Nephron progenitor cell (in vitro differentiated cells): ENCODE results near the gene MRTFA.

Experiments
- DNase-seq: peaks from one replicate; pipeline ENCODE4 v3.0.0; 2021
- H3K27ac Mint-ChIP-seq: 2 replicates; pipeline ENCODE4 v1.8.0; 2021; ENCODE audit warnings: mild to moderate bottlenecking, moderate library complexity, mixed read lengths
- H3K27me3 Mint-ChIP-seq: 2 replicates; pipeline ENCODE4 v1.8.0; 2021; ENCODE audit warnings: mild to moderate bottlenecking, low read depth, mixed read lengths; ENCODE audit not compliant: poor library complexity
- H3K36me3 Mint-ChIP-seq: 2 replicates; pipeline ENCODE4 v1.8.0; 2021; ENCODE audit warnings: low read depth, mixed read lengths
- H3K4me1 Mint-ChIP-seq: 2 replicates; pipeline ENCODE4 v1.8.0; 2021; ENCODE audit warnings: mixed read lengths
- H3K4me3 Mint-ChIP-seq: 2 replicates; pipeline ENCODE4 v1.8.0; 2021; ENCODE audit warnings: mild to moderate bottlenecking, moderate library complexity, mixed read lengths
- H3K9me3 Mint-ChIP-seq: 2 replicates; pipeline ENCODE4 v1.8.0; 2021; ENCODE audit warnings: mild to moderate bottlenecking, moderate library complexity, mixed read lengths
- TF ChIP-seq, protein P1 (sequence below): fragments of 200-600 bp; sonication (generic); IDR thresholded peaks from 2 replicates; pipeline ENCODE4 v1.5.0; 2021; ENCODE audit warnings: antibody characterized with exemption

MRTFA gene

DNA sequence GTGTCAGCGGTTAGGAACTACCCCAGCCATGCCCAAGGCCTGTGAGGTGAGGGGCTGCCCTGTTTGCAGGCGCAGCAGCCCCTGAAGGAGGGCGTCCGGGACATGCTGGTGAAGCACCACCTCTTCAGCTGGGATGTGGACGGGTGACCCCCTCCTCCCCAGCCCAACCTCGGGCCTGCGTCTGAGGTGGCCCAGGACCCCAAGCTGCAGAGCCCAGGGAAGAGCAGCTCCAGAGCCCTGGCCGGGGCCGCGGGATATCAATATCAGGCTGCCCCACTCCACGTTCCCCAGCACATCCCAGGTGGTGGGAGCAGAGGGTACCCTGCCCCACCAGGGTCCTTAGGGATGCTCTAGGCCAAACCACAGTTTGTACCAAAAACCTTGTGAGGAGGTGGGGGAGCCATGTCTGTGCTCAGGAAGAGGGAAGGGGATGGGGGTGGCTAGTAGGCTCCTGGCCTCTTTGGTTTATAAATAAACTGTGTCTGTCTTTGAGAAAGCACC is 226.9 kb downstream of the MRTFA start:
- Mint-ChIP-seq H3K27ac (no peak overlapping the region), H3K36me3 (peaks cover 11% of the 10 kb centered on the region), H3K9me3 (no peaks in the 10 kb centered on the region), H3K4me3 (no peak overlapping the region), H3K4me1 (no peaks in the 10 kb centered on the region), H3K27me3 (no peaks in the 10 kb centered on the region)
- TF ChIP-seq, protein P1, sequence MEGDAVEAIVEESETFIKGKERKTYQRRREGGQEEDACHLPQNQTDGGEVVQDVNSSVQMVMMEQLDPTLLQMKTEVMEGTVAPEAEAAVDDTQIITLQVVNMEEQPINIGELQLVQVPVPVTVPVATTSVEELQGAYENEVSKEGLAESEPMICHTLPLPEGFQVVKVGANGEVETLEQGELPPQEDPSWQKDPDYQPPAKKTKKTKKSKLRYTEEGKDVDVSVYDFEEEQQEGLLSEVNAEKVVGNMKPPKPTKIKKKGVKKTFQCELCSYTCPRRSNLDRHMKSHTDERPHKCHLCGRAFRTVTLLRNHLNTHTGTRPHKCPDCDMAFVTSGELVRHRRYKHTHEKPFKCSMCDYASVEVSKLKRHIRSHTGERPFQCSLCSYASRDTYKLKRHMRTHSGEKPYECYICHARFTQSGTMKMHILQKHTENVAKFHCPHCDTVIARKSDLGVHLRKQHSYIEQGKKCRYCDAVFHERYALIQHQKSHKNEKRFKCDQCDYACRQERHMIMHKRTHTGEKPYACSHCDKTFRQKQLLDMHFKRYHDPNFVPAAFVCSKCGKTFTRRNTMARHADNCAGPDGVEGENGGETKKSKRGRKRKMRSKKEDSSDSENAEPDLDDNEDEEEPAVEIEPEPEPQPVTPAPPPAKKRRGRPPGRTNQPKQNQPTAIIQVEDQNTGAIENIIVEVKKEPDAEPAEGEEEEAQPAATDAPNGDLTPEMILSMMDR, result no peak
- DNase-seq, result no peak

DNA sequence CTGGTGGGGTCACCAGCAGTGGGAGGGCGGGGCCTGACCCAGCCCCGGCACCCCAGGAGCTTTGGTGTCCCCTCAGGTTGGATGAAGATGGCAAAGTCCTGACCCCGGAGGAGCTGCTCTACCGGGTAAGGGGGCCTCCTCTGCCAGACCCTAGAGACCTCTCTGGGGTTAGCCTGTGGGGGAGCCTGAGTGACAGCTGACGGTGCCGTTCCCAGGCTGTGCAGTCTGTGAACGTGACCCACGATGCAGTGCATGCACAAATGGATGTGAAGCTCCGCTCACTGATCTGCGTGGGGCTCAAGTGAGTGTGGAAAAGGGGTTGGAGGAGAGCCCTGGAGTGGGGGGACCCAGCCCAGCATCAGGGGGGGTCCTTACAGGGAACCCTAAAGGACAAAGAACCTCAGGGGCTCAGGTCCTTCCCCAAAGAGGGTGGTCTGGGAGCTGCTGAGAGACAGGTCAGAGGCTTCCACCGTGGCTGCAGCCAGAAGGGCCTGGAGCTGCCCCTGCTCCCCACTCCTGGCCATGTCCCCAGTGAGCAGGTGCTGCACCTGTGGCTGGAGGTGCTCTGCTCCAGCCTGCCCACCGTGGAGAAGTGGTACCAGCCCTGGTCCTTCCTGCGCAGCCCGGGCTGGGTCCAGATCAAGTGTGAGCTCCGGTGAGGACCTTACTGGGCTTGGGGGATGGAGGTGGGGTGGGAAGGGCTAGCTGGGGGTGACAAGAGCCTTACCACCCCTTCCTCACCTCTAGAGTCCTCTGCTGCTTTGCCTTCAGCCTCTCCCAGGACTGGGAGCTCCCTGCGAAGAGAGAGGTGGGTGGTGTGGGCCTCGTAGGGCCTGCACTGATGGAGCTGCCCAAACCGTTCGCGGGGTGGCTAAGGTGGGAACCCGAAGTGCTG is 227.6 kb downstream of the MRTFA start:
- Mint-ChIP-seq H3K4me1 (no peaks in the 10 kb centered on the region), H3K27me3 (no peaks in the 10 kb centered on the region), H3K9me3 (no peaks in the 10 kb centered on the region), H3K4me3 (no peak overlapping the region), H3K27ac (no peak overlapping the region), H3K36me3 (peaks cover 11% of the 10 kb centered on the region)
- TF ChIP-seq, protein P1, result no peak
- DNase-seq, result no peak

DNA sequence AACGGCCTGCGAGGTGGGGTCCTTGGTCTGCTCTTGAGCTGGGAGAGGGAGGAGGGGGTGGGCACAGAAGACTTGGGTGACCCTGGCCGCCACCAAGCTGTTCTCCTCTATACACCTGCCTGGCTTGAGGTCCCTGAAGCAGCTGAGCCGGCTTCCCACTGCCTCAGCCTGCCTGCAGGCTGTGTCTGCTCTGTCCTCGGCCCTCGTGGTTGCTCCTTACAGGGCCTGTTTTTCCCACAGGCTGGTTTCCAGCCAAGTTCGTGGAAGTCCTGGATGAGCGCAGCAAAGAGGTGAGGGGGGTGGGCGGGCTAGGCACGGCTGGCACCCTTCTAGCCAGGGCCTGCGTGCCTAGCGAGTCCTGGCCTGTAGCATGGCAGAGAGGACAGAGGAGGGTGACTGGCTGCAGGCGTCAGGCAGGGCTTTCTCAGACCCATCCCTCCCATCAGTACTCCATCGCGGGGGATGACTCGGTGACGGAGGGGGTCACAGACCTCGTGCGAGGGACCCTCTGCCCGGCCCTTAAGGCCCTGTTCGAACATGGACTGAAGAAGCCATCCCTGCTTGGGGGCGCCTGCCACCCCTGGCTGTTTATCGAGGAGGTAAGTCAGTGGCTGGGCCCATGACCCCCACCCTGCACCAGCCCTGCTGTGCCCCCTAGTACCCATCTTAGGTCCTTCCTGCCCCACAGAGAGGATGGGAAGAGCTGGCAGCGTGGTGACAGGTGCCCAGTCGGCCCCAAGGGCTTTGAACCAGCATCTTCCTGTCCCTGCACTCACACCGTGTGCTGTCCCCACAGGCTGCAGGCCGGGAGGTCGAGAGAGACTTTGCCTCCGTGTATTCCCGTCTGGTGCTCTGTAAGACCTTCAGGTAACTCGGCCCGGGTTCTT is 228.4 kb downstream of the MRTFA start:
- Mint-ChIP-seq H3K4me3 (no peak overlapping the region), H3K27ac (no peak overlapping the region), H3K9me3 (no peaks in the 10 kb centered on the region), H3K27me3 (peaks cover 2% of the 10 kb centered on the region), H3K36me3 (peaks cover 20% of the 10 kb centered on the region), H3K4me1 (no peaks in the 10 kb centered on the region)
- TF ChIP-seq, protein P1, result no peak
- no peak for DNase-seq

DNA sequence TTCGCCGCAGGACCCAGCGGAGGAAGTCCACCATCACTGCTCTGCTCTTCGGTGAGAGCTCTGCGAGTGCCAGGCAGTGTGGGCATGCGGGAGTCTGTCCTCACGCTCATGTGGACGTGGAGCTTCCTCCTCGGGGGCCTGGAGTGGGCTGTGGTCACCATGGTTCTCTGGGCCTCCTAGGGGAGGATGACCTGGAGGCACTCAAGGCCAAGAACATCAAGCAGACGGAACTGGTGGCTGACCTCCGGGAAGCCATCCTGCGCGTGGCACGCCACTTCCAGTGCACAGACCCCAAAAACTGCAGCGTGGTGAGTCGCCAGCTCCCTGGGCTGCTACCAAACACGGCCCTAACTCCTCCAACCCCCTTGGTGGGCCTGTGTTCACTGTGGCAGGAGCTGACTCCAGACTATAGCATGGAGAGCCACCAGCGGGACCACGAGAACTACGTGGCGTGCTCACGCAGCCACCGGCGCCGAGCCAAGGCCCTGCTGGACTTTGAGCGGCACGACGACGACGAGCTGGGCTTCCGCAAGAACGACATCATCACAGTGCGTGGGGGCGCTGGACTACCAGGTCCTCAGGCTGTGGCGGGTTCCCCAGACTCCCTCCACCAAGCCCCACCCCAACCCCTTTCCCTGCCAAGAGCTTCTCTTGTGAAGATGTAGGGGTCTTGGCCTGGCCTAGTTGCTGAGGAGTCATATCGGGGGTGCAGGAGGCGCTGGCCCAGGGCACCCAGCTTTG is 229.3 kb downstream of the MRTFA start:
- no peak overlapping the region for H3K27ac Mint-ChIP-seq
- TF ChIP-seq, protein P1, result no peak

DNA sequence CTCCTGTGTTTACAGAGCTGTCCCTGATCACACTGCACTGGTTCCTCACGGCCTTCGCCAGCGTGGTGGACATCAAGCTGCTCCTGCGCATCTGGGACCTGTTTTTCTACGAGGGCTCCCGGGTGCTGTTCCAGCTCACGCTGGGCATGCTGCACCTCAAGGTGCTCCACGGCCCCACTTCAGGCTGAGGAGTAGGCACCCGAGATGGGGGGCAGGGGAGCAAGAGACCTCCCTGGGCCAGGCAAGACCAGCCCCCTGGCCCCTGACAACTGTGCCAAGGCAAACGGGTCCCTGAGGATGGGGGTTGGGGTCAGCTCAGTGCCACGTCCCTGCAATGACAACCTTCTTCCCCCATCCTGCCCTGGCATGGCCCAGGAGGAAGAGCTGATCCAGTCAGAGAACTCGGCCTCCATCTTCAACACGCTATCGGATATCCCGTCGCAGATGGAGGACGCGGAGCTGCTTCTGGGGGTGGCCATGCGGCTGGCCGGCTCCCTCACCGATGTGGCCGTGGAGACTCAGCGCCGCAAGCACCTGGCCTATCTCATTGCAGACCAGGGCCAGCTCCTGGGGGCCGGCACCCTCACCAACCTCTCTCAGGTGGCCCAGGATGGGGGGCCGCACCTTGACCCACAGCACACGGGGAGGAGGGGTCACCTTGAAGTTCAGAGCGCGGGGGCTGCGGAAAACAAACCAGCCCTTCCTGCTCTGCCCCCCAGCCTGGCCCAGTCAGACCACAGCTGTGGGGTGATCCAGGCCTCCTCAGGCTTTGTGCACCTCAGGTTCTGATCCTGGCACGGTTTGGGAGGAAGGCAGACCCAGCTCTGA is 230.2 kb downstream of the MRTFA start:
- TF ChIP-seq, protein P1, result no peak
- Mint-ChIP-seq H3K36me3 (peaks cover 22% of the 10 kb centered on the region), H3K9me3 (no peaks in the 10 kb centered on the region), H3K4me1 (no peaks in the 10 kb centered on the region), H3K27ac (no peak overlapping the region), H3K27me3 (peaks cover 2% of the 10 kb centered on the region), H3K4me3 (no peak overlapping the region)
- DNase-seq, result no peak

More for the DNA sequence above, 229.3 kb downstream of the MRTFA start:
- Mint-ChIP-seq H3K27me3 (peaks cover 2% of the 10 kb centered on the region), H3K4me1 (no peaks in the 10 kb centered on the region), H3K9me3 (no peaks in the 10 kb centered on the region), H3K4me3 (no peak overlapping the region), H3K36me3 (peaks cover 21% of the 10 kb centered on the region)
- no peak for DNase-seq
